Loucy (cell line): Measurements from ENCODE around the gene ARL2.

Source experiments
- H2AFZ ChIP-seq: fragments of 200-600 bp; sonication (generic); 2 replicates; pipeline ENCODE4 v1.6.0; 2016; ENCODE audit warnings: antibody characterized with exemption, mild to moderate bottlenecking, low read length, moderate library complexity
- H3F3A ChIP-seq: fragments of 200-600 bp; 2 replicates; pipeline ENCODE4 v1.6.0; 2016; ENCODE audit warnings: antibody characterized with exemption, low read depth, mild to moderate bottlenecking
- H3K27me3 ChIP-seq: fragments of 200-600 bp; sonication (generic); 2 replicates; pipeline ENCODE4 v1.6.1; 2014; ENCODE audit warnings: low read length, mild to moderate bottlenecking; ENCODE audit not compliant: insufficient read depth, poor library complexity, severe bottlenecking
- H3K36me3 ChIP-seq: fragments of 200-600 bp; sonication (generic); 2 replicates; pipeline ENCODE4 v1.6.1; 2016; ENCODE audit warnings: low read length; ENCODE audit not compliant: insufficient read depth
- H3K4me1 ChIP-seq: fragments of 200-600 bp; sonication (generic); 2 replicates; pipeline ENCODE4 v1.5.1; 2014; ENCODE audit warnings: low read length, mild to moderate bottlenecking; ENCODE audit not compliant: insufficient read depth, poor library complexity, severe bottlenecking
- H3K4me2 ChIP-seq: fragments of 200-600 bp; sonication (generic); 2 replicates; pipeline ENCODE4 v1.6.0; 2014; ENCODE audit warnings: antibody characterized with exemption, low read length, low read depth, mild to moderate bottlenecking; ENCODE audit not compliant: poor library complexity, severe bottlenecking
- H3K4me3 ChIP-seq: fragments of 200-600 bp; sonication (generic); 2 replicates; pipeline ENCODE4 v1.5.1; 2014; ENCODE audit warnings: low read length, mild to moderate bottlenecking, mixed read lengths; ENCODE audit not compliant: poor library complexity, severe bottlenecking
- H3K79me2 ChIP-seq: fragments of 200-600 bp; sonication (generic); 2 replicates; pipeline ENCODE4 v1.6.1; 2014; ENCODE audit warnings: low read length; ENCODE audit not compliant: insufficient read depth
- H3K9ac ChIP-seq: fragments of 200-600 bp; sonication (generic); 2 replicates; pipeline ENCODE4 v1.6.0; 2014; ENCODE audit warnings: mild to moderate bottlenecking, low read depth, low read length, moderate library complexity; ENCODE audit not compliant: poor library complexity, severe bottlenecking
- H3K9me2 ChIP-seq: fragments of 200-600 bp; sonication (generic); replicated peaks from 2 replicates; pipeline ENCODE4 v1.6.1; 2016; ENCODE audit warnings: low read depth, low read length, mixed read lengths
- H3K9me3 ChIP-seq: fragments of 200-600 bp; sonication (generic); 2 replicates; pipeline ENCODE4 v1.6.1; 2014; ENCODE audit warnings: mild to moderate bottlenecking, antibody characterized with exemption, low read length, low read depth; ENCODE audit not compliant: insufficient read depth
- H4K20me1 ChIP-seq: fragments of 200-600 bp; sonication (generic); 2 replicates; pipeline ENCODE4 v1.6.0; 2014; ENCODE audit warnings: antibody characterized with exemption, low read length, mild to moderate bottlenecking; ENCODE audit not compliant: insufficient read depth, poor library complexity, severe bottlenecking
- CTCF ChIP-seq: fragments of 200-600 bp; sonication (generic); conservative IDR thresholded peaks from 2 replicates; pipeline ENCODE4 v1.5.1; 2014; ENCODE audit warnings: mild to moderate bottlenecking, antibody characterized with exemption, low read length
- EZH2phosphoT487 ChIP-seq: fragments of 200-600 bp; IDR thresholded peaks from 2 replicates; pipeline ENCODE4 v1.6.1; 2018; ENCODE audit warnings: antibody characterized with exemption, mild to moderate bottlenecking, moderate library complexity, borderline replicate concordance

Gene ARL2

DNA sequence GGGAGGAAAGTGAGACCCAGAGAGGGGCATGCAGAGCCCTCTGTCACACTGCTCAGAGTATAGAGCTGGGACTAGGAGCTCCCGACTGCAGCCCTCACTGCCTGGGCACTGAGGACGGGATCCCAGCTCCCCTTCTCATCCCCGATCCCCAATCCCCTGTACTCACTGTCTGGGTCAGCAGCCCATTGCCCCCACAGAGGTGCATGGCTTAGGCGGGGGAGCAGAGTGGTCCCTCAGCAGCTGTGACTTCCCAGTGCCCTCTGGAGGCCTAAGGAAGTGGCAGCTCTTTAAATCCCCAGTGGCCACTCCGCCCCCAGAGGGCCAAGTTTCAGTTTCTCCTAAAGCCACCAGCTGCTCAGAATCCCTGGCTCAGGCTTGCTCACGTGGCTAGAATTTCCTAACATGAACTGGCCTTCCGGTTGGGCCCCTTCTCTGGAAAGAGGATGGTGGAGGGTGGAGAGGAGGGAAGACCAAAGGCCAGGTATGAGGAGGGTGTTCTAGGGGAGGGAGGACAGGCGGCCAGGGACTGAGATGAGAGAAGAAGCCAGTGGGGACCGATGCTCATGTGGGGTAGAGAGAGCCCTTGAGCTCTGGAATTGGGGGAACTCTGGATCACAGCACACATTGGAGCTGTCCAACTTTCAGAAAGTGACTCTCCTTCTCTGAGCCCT lies 17.1 kb upstream of the ARL2 start, which contains the start of gene BATF2:
BATF2 (minus strand) TSS at position 262 of the 671 bp plus-strand sequence; CDS start at position 205, 57 bp downstream.
- Histone ChIP-seq H3K4me3 (peak within 1 kb of the TSS; percentile 41), H3K4me2 (peak within 1 kb of the TSS; percentile 50), H3K79me2 (no peaks in the 10 kb centered on the region), H3K9me3 (no peaks in the 10 kb centered on the region), H4K20me1 (no peaks in the 10 kb centered on the region), H2AFZ (no peak within 1 kb of the TSS), H3K4me1 (peaks cover 3% of the 10 kb centered on the region), H3K9ac (no peak within 1 kb of the TSS), H3F3A (no peaks in the 10 kb centered on the region), H3K36me3 (no peaks in the 10 kb centered on the region), H3K9me2 (no peaks in the 10 kb centered on the region), H3K27me3 (no peaks in the 10 kb centered on the region)
- TF ChIP-seq EZH2phosphoT487 (no peak), CTCF (peak; percentile 53)

GRCh38 chr11:64998141-64998540 lies 15.8 kb upstream of the ARL2 start:
- TF ChIP-seq CTCF: no peak
- TF ChIP-seq EZH2phosphoT487: no peak
- Histone ChIP-seq H3K36me3 (no peaks in the 10 kb centered on the region), H3K79me2 (no peaks in the 10 kb centered on the region), H3K27me3 (no peaks in the 10 kb centered on the region), H3K4me3 (no peak overlapping the region), H3K9me3 (no peaks in the 10 kb centered on the region), H4K20me1 (no peaks in the 10 kb centered on the region), H3F3A (no peaks in the 10 kb centered on the region), H3K4me1 (peaks cover 3% of the 10 kb centered on the region), H3K9me2 (no peaks in the 10 kb centered on the region), H3K9ac (no peak overlapping the region), H3K4me2 (no peak overlapping the region), H2AFZ (peak overlapping the region; percentile 60)

- Histone ChIP-seq H3F3A (no peaks in the 10 kb centered on the region), H3K36me3 (no peaks in the 10 kb centered on the region), H3K4me3 (no peak overlapping the region), H3K79me2 (no peaks in the 10 kb centered on the region), H3K9me2 (no peaks in the 10 kb centered on the region), H2AFZ (peak overlapping the region; percentile 60; the same call in 1 of the 2 replicates), H3K4me1 (peaks cover 3% of the 10 kb centered on the region), H3K27me3 (no peaks in the 10 kb centered on the region), H3K4me2 (no peak overlapping the region), H3K9ac (no peak overlapping the region), H4K20me1 (no peaks in the 10 kb centered on the region), H3K9me3 (no peaks in the 10 kb centered on the region)
- no peak for TF ChIP-seq CTCF
- TF ChIP-seq EZH2phosphoT487: no peak
Measured at GRCh38 chr11:64998690-64999431, 15.1 kb upstream of the ARL2 start.
